ENCODE results near the gene ADGRF3.

ADGRF3 gene

DNA sequence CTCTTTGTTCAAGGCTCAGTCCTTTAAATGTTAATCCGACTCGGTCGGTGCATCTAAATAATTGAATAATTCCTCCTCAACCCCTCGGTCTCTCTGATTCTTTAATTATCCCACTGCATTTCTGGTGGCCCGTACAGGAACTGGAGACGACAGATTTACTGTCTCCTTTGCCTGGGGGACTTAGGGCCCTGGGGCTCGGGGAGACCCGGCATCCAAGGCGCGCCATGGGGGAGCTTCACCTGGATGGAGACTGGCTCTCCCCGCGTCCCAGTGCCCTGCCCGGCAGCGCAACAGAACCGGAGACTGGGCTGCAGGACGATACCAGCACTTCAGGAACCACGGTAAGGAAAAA lies 48.3 kb downstream of the ADGRF3 start:
- Histone ChIP-seq H3K9me2 (replicated peaks; ENCODE audit: insufficient read depth, low read length) (no peaks in the 10 kb centered on the region), H3K27me3 (replicated peaks; ENCODE audit: insufficient read depth, low read length) (no peaks in the 10 kb centered on the region), H3F3A (ENCODE audit: insufficient read depth, low read length) (no peaks in the 10 kb centered on the region), H3K9ac (ENCODE audit: low read length) (no peak overlapping the region), H4K20me1 (ENCODE audit: insufficient read depth, low read length) (no peaks in the 10 kb centered on the region), H3K79me2 (ENCODE audit: low read length) (no peaks in the 10 kb centered on the region), H3K4me2 (ENCODE audit: low read depth, low read length) (no peak overlapping the region), H3K4me3 (ENCODE audit: low read length) (no peak overlapping the region), H3K27ac (ENCODE audit: low read length) (no peak overlapping the region), H3K36me3 (replicated peaks; ENCODE audit: insufficient read depth, low read length) (no peaks in the 10 kb centered on the region), H2AFZ (ENCODE audit: low read length) (no peak overlapping the region), H3K4me1 (ENCODE audit: low read length) (0 out of 2 replicates have a peak, but pooled peaks cover 4% of the 10 kb centered on the region), H3K9me3 (replicated peaks; ENCODE audit: insufficient read depth, low read length) (no peaks in the 10 kb centered on the region)
- no peak for DNase-seq
- TF ChIP-seq, protein P1, sequence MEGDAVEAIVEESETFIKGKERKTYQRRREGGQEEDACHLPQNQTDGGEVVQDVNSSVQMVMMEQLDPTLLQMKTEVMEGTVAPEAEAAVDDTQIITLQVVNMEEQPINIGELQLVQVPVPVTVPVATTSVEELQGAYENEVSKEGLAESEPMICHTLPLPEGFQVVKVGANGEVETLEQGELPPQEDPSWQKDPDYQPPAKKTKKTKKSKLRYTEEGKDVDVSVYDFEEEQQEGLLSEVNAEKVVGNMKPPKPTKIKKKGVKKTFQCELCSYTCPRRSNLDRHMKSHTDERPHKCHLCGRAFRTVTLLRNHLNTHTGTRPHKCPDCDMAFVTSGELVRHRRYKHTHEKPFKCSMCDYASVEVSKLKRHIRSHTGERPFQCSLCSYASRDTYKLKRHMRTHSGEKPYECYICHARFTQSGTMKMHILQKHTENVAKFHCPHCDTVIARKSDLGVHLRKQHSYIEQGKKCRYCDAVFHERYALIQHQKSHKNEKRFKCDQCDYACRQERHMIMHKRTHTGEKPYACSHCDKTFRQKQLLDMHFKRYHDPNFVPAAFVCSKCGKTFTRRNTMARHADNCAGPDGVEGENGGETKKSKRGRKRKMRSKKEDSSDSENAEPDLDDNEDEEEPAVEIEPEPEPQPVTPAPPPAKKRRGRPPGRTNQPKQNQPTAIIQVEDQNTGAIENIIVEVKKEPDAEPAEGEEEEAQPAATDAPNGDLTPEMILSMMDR (IDR thresholded peaks at IDR 0.05; ENCODE audit: low read length): no peak
- TF ChIP-seq EZH2 (optimal IDR thresholded peaks at IDR 0.05; ENCODE audit: low read depth, low read length) (no peak), EZH2phosphoT487 (IDR thresholded peaks at IDR 0.05; ENCODE audit: low read length) (no peak)

DNA sequence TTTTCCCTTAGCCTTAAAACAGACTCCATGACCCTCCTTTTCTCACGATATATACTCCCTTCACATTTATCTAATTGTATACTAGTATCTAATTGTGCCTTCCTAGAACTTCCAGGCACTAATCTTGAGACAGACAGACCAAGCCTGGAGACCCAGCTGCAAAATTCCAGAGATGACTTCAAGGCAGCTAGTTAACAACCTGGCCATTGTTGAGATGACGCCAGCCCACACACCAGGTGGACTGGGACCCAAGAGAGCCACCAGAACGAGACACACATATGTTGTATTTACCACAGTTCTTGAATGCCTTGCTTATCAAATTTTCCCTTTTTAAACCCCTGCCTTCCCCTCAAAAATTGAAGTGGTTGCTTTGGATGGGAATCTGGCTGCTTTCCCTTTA lies 49.5 kb downstream of the ADGRF3 start:
- TF ChIP-seq EZH2phosphoT487 (IDR thresholded peaks at IDR 0.05; ENCODE audit: low read length): no peak
- TF ChIP-seq, protein P1 (IDR thresholded peaks at IDR 0.05; ENCODE audit: low read length): no peak
- no peak for TF ChIP-seq EZH2 (optimal IDR thresholded peaks at IDR 0.05; ENCODE audit: low read depth, low read length)
- Histone ChIP-seq H3K4me3 (ENCODE audit: low read length) (no peak overlapping the region), H3F3A (ENCODE audit: insufficient read depth, low read length) (no peaks in the 10 kb centered on the region), H3K9me2 (replicated peaks; ENCODE audit: insufficient read depth, low read length) (no peaks in the 10 kb centered on the region), H3K79me2 (ENCODE audit: low read length) (no peaks in the 10 kb centered on the region), H4K20me1 (ENCODE audit: insufficient read depth, low read length) (no peaks in the 10 kb centered on the region), H2AFZ (ENCODE audit: low read length) (no peak overlapping the region), H3K36me3 (replicated peaks; ENCODE audit: insufficient read depth, low read length) (no peaks in the 10 kb centered on the region), H3K27ac (ENCODE audit: low read length) (no peak overlapping the region), H3K4me2 (ENCODE audit: low read depth, low read length) (no peak overlapping the region), H3K4me1 (ENCODE audit: low read length) (0 out of 2 replicates have a peak, but pooled peaks cover 4% of the 10 kb centered on the region), H3K9me3 (replicated peaks; ENCODE audit: insufficient read depth, low read length) (no peaks in the 10 kb centered on the region), H3K27me3 (replicated peaks; ENCODE audit: insufficient read depth, low read length) (no peaks in the 10 kb centered on the region), H3K9ac (ENCODE audit: low read length) (no peak overlapping the region)
- no peak for DNase-seq

DNA sequence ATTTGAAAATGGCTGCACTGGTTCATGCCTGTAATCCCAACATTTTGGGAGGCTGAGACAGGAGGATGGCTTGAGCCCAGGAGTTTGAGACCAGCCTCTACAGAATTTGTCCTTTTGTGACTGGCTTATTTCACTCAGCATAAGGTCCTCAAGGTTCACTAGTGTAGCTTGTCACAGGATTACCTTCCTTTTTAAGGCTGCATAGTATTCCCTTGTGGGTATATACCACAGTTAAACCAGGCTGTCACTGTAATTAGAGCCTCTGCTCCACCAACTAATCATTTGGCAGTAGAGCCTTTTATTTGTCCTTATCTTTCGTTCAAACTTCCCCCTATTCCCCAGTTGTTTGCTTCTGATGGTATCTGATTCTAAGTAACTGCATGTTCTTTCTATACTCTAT lies 51.1 kb downstream of the ADGRF3 start:
- no peak overlapping the region for H3K27ac ChIP-seq (ENCODE audit: low read length)
- H3K9me2 ChIP-seq (replicated peaks; ENCODE audit: insufficient read depth, low read length): no peaks in the 10 kb centered on the region
- TF ChIP-seq EZH2phosphoT487 (IDR thresholded peaks at IDR 0.05; ENCODE audit: low read length): no peak
- TF ChIP-seq EZH2 (optimal IDR thresholded peaks at IDR 0.05; ENCODE audit: low read depth, low read length): no peak
- TF ChIP-seq, protein P1 (IDR thresholded peaks at IDR 0.05; ENCODE audit: low read length): no peak
- H3K36me3 ChIP-seq (replicated peaks; ENCODE audit: insufficient read depth, low read length): no peaks in the 10 kb centered on the region
- no peaks in the 10 kb centered on the region for H3K79me2 ChIP-seq (ENCODE audit: low read length)
- no peaks in the 10 kb centered on the region for H3F3A ChIP-seq (ENCODE audit: insufficient read depth, low read length)
- no peaks in the 10 kb centered on the region for H4K20me1 ChIP-seq (ENCODE audit: insufficient read depth, low read length)
- H2AFZ ChIP-seq (ENCODE audit: low read length): no peak overlapping the region
- no peaks in the 10 kb centered on the region for H3K27me3 ChIP-seq (replicated peaks; ENCODE audit: insufficient read depth, low read length)
- no peaks in the 10 kb centered on the region for H3K9me3 ChIP-seq (replicated peaks; ENCODE audit: insufficient read depth, low read length)
- no peak overlapping the region for H3K4me3 ChIP-seq (ENCODE audit: low read length)
- H3K9ac ChIP-seq (ENCODE audit: low read length): no peak overlapping the region
- no peak for DNase-seq
- 0 out of 2 replicates have a peak, but pooled peaks cover 4% of the 10 kb centered on the region for H3K4me1 ChIP-seq (ENCODE audit: low read length)
- H3K4me2 ChIP-seq (ENCODE audit: low read depth, low read length): no peak overlapping the region
